GM12891 (cell line): Measurements from ENCODE around the gene STK10.

Experiments
- POLR2A ChIP-seq: IDR thresholded peaks from 2 replicates; pipeline ENCODE4 v1.6.1; 2011; ENCODE audit warnings: low read depth, low read length, control low read depth
- POLR2AphosphoS5 ChIP-seq: IDR thresholded peaks from 2 replicates; pipeline ENCODE4 v1.6.1; 2011; ENCODE audit warnings: low read depth, low read length, control low read depth
- TAF1 ChIP-seq: IDR thresholded peaks from 2 replicates; pipeline ENCODE4 v1.6.1; 2011; ENCODE audit warnings: low read depth, low read length, control low read depth

- TF ChIP-seq TAF1 (no peak), POLR2AphosphoS5 (no peak), POLR2A (no peak)
Observed at GRCh38 chr5:172188893-172189692, 1.1 kb upstream of the STK10 start.
